Spleen (tissue), 11 donors: ENCODE measurements around the gene EPHA4. TPM values are rescaled to one million over a fixed set of nuclear protein-coding genes. Genes with fewer than 3 reads are reported as not detected.

Experiments
- DNase-seq: peaks from one replicate; pipeline ENCODE4 v3.0.0-alpha.2; 2020
- H3K27ac ChIP-seq, 8 donors: fragments of 200-600 bp; sonication (generic) in 7 of 8; 1 replicate in 4 of 8; 2 replicates in 4 of 8; pipeline versions ENCODE4 v1.5.0 to v1.8.0; 2016 to 2021; ENCODE audit warnings: inconsistent platforms in 4 of 8, mild to moderate bottlenecking in 4 of 8, moderate library complexity in 1 of 8
- H3K27me3 ChIP-seq, 7 donors: fragments of 200-600 bp; sonication (generic) in 6 of 7; replicated peaks in 1 of 7; 1 replicate in 4 of 7; 2 replicates in 3 of 7; pipeline versions ENCODE4 v1.5.0 to v1.8.0; 2016 to 2021; ENCODE audit warnings: inconsistent platforms in 3 of 7, mild to moderate bottlenecking in 1 of 7
- H3K36me3 ChIP-seq, 6 donors: fragments of 200-600 bp; sonication (generic) in 5 of 6; 1 replicate in 4 of 6; 2 replicates in 2 of 6; pipeline versions ENCODE4 v1.5.0 to v1.8.0; 2016 to 2021; ENCODE audit warnings: inconsistent platforms in 2 of 6
- H3K4me1 ChIP-seq, 6 donors: fragments of 200-600 bp; sonication (generic) in 5 of 6; 1 replicate in 3 of 6; 2 replicates in 3 of 6; pipeline versions ENCODE4 v1.5.0 to v1.8.0; 2016 to 2021; ENCODE audit warnings: inconsistent platforms in 3 of 6
- H3K4me3 ChIP-seq, 8 donors: fragments of 200-600 bp; sonication (generic) in 7 of 8; 1 replicate in 4 of 8; 2 replicates in 4 of 8; pipeline versions ENCODE4 v1.5.0 to v1.8.0; 2016 to 2021; ENCODE audit warnings: inconsistent platforms in 4 of 8, mild to moderate bottlenecking in 4 of 8, moderate library complexity in 2 of 8
- H3K9me3 ChIP-seq, 8 donors: fragments of 200-600 bp; sonication (generic) in 7 of 8; 1 replicate in 4 of 8; 2 replicates in 4 of 8; pipeline versions ENCODE4 v1.5.0 to v1.8.0; 2016 to 2021; ENCODE audit warnings: inconsistent platforms in 4 of 8
- POLR2A ChIP-seq, 3 donors: fragments of 450-650 bp; IDR thresholded peaks; one replicate each; pipeline ENCODE4 v1.5.1; 2017; ENCODE audit warnings: antibody characterized with exemption in 3 of 3, mild to moderate bottlenecking in 1 of 3
- POLR2AphosphoS5 ChIP-seq, 3 donors: sonication (generic); formaldehyde crosslinking; IDR thresholded peaks; one replicate each; pipeline ENCODE4 v1.5.1; 2017; ENCODE audit warnings: antibody characterized with exemption in 3 of 3
- WGBS, 5 donors: extraction: QIAGEN DNeasy Blood & Tissue Kit in 3 of 5; methylation state at CpG; one replicate each; pipeline versions ENCODE4 v1.1.5 to v1.1.7; 2013 to 2018; 5-methylcytosine and 5-hydroxymethylcytosine counted together
- intact Hi-C: fragments of 100-400 bp; cut with DNase I; formaldehyde crosslinking; loops from one replicate; pipeline ENCODE4 v1.15.0; 2023; ENCODE audit warnings: low total_unique reads
- polyA plus RNA-seq, 3 donors: library from polyadenylated mRNA; stranded (reverse); fragments of 200-250 nt; gene quantifications; one replicate each; pipeline ENCODE4 v1.2.1, GENCODE V29; 2013
- total RNA-seq, 7 donors: library from RNA; depleted of rRNA in 3 of 7; stranded (reverse); fragments of >200 nt in 3 of 7; fragmentation: NEBNext Ultra II Directional in 4 of 7; extraction: Animal tissue kit (Norgen Biotek cat#: 25700) in 4 of 7; gene quantifications; one replicate each; pipeline versions ENCODE4 v1.1.0 to v1.2.1, GENCODE V29; 2016 to 2021
- TF ChIP-seq, protein P1 (sequence below), 11 experiments: fragments of 200-600 bp in 7 of 11; fragments of 450-650 bp in 4 of 11; sonication (generic) in 4 of 11; IDR thresholded peaks in 8 of 11; conservative IDR thresholded peaks in 3 of 11; 1 replicate in 7 of 11; 2 replicates in 4 of 11; pipeline versions ENCODE4 v1.4.0 to v1.8.0; 2016 to 2021; ENCODE audit warnings: antibody characterized with exemption in 11 of 11, inconsistent platforms in 4 of 11, mild to moderate bottlenecking in 1 of 11
- donor health status: healthy with polysubstance abuse.
- donor health status: DM: no; HTN: no; CAD: no; lungs with moderate emphysema.
- donor health status: DM: no; HTN: no; CAD: no.
- donor health status: Bipolar disorder and iron deficiency.
- donor health status: healthy.
- donor health status: DM: no; HTN: no; CAD: no.
- donor health status: DM: yes; HTN: yes; CAD: no.

The EPHA4 gene
- total and polyA plus RNA-seq, 10 donors: 0.80 to 21.0 (median 14.0) TPM

DNA sequence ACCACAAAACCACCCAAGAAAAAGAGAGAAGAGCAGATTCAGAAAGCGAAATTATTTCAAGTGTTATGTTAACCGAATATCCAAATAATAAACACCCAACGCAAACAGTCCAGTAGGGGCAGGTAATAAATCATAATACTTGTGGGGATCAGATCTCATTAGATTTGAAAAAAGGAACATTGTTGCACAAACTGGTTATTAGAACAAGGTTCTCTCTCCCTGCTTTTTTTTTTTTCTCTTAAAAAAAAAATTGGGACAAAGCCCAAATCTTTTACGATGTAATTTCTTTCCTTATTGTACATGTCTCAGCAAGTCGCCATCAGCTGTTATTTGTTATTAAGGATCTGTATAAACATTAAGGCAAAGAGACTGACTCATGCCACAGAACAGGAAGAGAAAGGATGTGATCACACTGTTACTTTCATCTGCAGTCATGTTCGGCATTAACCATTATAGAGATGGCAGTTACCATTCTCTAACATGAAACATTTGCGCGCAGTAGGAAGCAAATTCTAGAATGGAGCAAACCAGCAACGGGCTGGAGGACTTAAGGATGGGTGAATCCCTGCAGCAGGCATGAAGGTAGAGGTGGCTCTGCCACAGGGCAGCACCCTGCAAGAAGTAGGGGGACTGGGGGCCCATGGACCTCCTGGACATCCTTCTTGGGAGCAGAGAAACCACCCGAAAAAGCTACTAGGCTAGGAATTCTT, 42.0 kb downstream of the EPHA4 start:
- H3K27me3 ChIP-seq: no peaks in the 10 kb centered on the region
- no peaks in the 10 kb centered on the region for H3K9me3 ChIP-seq
- H3K36me3 ChIP-seq: no peaks in the 10 kb centered on the region
- DNase-seq: no peak
- H3K4me3 ChIP-seq: peak overlapping the region in 1 of 8 donors; percentile 16
- H3K27ac ChIP-seq: peak overlapping the region in 2 of 8 donors; percentile 11 to 43
- 67 to 76% (median 72%) methylated on average over 10 of the region's 10 CpGs for WGBS, 5 donors
- peaks cover 0 to 31% (median 19%) of the 10 kb centered on the region in 6 donors for H3K4me1 ChIP-seq
- intact Hi-C loops: no loop called here
- no peak for TF ChIP-seq POLR2AphosphoS5 (IDR thresholded peaks at IDR 0.05)
- TF ChIP-seq, protein P1, sequence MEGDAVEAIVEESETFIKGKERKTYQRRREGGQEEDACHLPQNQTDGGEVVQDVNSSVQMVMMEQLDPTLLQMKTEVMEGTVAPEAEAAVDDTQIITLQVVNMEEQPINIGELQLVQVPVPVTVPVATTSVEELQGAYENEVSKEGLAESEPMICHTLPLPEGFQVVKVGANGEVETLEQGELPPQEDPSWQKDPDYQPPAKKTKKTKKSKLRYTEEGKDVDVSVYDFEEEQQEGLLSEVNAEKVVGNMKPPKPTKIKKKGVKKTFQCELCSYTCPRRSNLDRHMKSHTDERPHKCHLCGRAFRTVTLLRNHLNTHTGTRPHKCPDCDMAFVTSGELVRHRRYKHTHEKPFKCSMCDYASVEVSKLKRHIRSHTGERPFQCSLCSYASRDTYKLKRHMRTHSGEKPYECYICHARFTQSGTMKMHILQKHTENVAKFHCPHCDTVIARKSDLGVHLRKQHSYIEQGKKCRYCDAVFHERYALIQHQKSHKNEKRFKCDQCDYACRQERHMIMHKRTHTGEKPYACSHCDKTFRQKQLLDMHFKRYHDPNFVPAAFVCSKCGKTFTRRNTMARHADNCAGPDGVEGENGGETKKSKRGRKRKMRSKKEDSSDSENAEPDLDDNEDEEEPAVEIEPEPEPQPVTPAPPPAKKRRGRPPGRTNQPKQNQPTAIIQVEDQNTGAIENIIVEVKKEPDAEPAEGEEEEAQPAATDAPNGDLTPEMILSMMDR (IDR thresholded peaks at IDR 0.05 in 8 of 11, conservative IDR thresholded peaks at IDR 0.05 in 3 of 11): no peak
- TF ChIP-seq POLR2A (IDR thresholded peaks at IDR 0.05): no peak

DNA sequence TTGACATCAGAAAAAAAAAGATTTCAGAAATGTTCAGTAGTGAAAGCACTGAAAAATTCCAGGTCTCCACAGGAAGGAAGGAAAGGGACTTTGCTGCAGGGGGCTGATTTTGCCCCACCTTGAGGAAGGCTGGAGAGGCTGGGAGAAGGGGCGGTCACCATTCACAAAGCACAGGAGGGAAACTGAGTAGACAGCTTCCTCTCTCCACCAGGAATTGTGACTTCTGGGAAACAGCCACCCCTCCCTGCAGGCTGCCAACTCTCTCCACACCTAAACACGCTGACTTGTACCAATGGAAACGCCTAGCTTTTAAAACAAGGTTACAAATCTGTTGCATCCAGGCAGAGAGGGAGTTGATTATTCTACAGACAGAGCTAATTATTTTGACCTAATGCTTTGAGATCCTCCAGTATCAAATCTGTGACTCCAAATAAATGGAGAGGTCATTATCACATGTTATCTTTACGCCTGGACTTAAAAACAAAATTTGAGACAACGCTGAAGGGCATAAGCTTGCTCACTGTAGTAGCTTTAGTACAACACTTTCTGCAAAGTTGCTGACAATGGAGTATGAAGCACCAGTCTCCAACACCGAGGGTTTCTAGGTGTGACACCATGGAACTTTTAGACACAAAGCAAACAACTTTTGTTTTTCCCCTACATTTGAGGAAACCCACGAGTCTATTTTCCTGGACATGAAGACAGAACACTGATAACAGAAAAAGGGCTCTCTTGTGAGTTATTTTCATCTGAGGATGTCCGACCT, 42.7 kb downstream of the EPHA4 start:
- H3K27ac ChIP-seq: peak overlapping the region in 2 of 8 donors; percentile 11 to 43
- TF ChIP-seq POLR2AphosphoS5 (IDR thresholded peaks at IDR 0.05) (no peak), POLR2A (IDR thresholded peaks at IDR 0.05) (no peak)
- TF ChIP-seq, protein P1 (IDR thresholded peaks at IDR 0.05 in 8 of 11, conservative IDR thresholded peaks at IDR 0.05 in 3 of 11): no peak

DNA sequence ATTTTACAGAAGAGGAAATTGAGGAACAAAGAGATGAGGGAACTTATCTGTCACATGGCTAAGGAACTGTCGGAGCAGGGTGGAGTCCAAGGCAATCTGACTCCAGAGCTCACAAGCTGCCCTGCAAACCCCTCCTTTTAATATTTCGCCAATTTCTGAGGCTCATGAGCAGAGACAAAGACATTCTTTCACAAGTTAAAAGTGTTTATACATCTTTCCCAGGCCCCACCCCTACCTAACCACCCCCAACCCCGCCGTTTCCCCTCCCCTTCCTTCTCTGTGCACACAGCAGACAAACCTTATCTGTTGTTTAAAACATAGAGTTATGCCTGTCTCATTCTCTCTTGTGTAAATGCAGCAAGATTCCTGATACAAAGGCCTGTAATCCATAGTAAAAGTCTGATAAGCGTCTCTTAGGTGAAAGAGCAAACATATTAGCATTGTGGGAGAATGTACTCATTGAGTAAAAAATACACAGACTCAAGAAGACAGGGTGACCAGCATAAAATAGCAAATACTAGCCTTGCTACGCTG, 44.3 kb downstream of the EPHA4 start:
- Histone ChIP-seq H3K9me3 (no peaks in the 10 kb centered on the region), H3K4me1 (peaks cover 0 to 31% (median 19%) of the 10 kb centered on the region in 6 donors), H3K4me3 (no peak overlapping the region), H3K27ac (peak overlapping the region in 1 of 8 donors; percentile 68), H3K36me3 (no peaks in the 10 kb centered on the region), H3K27me3 (no peaks in the 10 kb centered on the region)
- 58 to 64% (median 61%) methylated on average over 6 of the region's 6 CpGs for WGBS, 5 donors
- TF ChIP-seq POLR2A (IDR thresholded peaks at IDR 0.05) (no peak), POLR2AphosphoS5 (IDR thresholded peaks at IDR 0.05) (no peak)
- TF ChIP-seq, protein P1 (IDR thresholded peaks at IDR 0.05 in 8 of 11, conservative IDR thresholded peaks at IDR 0.05 in 3 of 11): no peak
- DNase-seq: no peak
- intact Hi-C loops: no loop called here

More for the DNA sequence above, 42.7 kb downstream of the EPHA4 start:
- DNase-seq: no peak
- H3K4me1 ChIP-seq: peaks cover 0 to 31% (median 19%) of the 10 kb centered on the region in 6 donors
- intact Hi-C loops: no loop called here
- no peaks in the 10 kb centered on the region for H3K9me3 ChIP-seq
- no peak overlapping the region for H3K4me3 ChIP-seq
- no peaks in the 10 kb centered on the region for H3K36me3 ChIP-seq
- H3K27me3 ChIP-seq: no peaks in the 10 kb centered on the region
- 65 to 81% (median 72%) methylated on average over 8 of the region's 8 CpGs for WGBS, 5 donors

DNA sequence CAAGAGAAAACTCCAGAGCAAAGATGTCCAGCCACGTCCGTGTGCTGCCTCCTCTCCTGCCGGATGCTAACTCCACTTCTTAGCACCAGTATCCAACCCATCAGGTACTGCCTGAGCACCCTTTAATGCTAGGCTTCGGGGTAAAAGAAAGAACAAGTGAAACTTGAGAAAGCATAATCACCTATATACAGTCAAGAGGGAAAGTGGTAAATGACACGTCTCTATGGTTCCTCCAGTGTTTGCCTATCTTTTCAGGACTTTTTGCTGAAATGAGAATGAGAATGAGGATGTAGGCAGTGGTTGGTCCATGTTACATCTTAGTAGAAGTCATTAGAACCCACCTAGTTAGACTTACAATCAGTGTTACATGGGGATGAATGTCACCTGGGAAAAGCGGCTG, 47.9 kb downstream of the EPHA4 start:
- H3K9me3 ChIP-seq: no peaks in the 10 kb centered on the region
- no peak overlapping the region for H3K27ac ChIP-seq
- intact Hi-C loops: no loop called here
- H3K4me3 ChIP-seq: no peak overlapping the region
- DNase-seq: no peak
- TF ChIP-seq POLR2A (IDR thresholded peaks at IDR 0.05) (no peak), POLR2AphosphoS5 (IDR thresholded peaks at IDR 0.05) (no peak)
- TF ChIP-seq, protein P1 (IDR thresholded peaks at IDR 0.05 in 8 of 11, conservative IDR thresholded peaks at IDR 0.05 in 3 of 11): no peak
- peaks cover 11 to 50% (median 28%) of the 10 kb centered on the region in 6 donors for H3K4me1 ChIP-seq
- no peaks in the 10 kb centered on the region for H3K36me3 ChIP-seq
- WGBS, 5 donors: 84 to 94% (median 92%) methylated on average over 6 of the region's 6 CpGs
- H3K27me3 ChIP-seq: no peaks in the 10 kb centered on the region
